H1 (cell line): ENCODE data around the gene APOBR. TPM values are rescaled to one million over a fixed set of nuclear protein-coding genes. Genes with fewer than 3 reads are reported as not detected.

Source experiments
- CTCF ChIA-PET: fragments of 300-600 bp; sonication (Branson Sonifier 250); formaldehyde crosslinking; loops from one replicate; lab custom pipeline; 2021; ENCODE audit not compliant: partially characterized antibody; lab: Charles Lee
- POLR2A ChIA-PET: fragments of 300-600 bp; sonication (Branson Sonifier 250); formaldehyde crosslinking; loops from one replicate; lab custom pipeline; 2021; ENCODE audit warnings: inconsistent platforms; ENCODE audit not compliant: partially characterized antibody; lab: Charles Lee
- DNase-seq, 2 experiments: peaks; one replicate each; pipeline versions ENCODE4 v3.0.0 to v3.0.0-alpha.2; 2010 to 2022; ENCODE audit warnings: low spot score in 2 of 2, low read depth in 1 of 2, mixed read lengths in 1 of 2
- FAIRE-seq: peaks from 2 replicates; lab custom pipeline; 2011; peaks lifted over from hg19 to GRCh38; lab: Jason Lieb, UNC
- H2AFZ ChIP-seq: 2 replicates; pipeline ENCODE4 v1.8.1; 2012; ENCODE audit warnings: low read length, inconsistent platforms
- H2AK5ac ChIP-seq: 2 replicates; pipeline ENCODE4 v1.6.1; 2013; ENCODE audit warnings: low read depth, low read length
- H2BK120ac ChIP-seq: replicated peaks from 2 replicates; pipeline ENCODE3; 2013; ENCODE audit warnings: low read depth, low read length, inconsistent platforms
- H2BK12ac ChIP-seq: 2 replicates; pipeline ENCODE4 v1.6.1; 2013; ENCODE audit warnings: low read depth, low read length
- H2BK15ac ChIP-seq: 2 replicates; pipeline ENCODE4 v1.6.1; 2013; ENCODE audit warnings: low read length
- H2BK20ac ChIP-seq: 2 replicates; pipeline ENCODE4 v1.6.1; 2013; ENCODE audit warnings: low read length
- H2BK5ac ChIP-seq: 2 replicates; pipeline ENCODE4 v1.6.1; 2013; ENCODE audit warnings: low read depth, low read length
- H3K14ac ChIP-seq: 2 replicates; pipeline ENCODE4 v1.6.1; 2013; ENCODE audit warnings: inconsistent platforms; ENCODE audit not compliant: insufficient read length
- H3K18ac ChIP-seq: 2 replicates; pipeline ENCODE4 v1.6.1; 2013; ENCODE audit warnings: low read length; ENCODE audit errors: extremely low read depth
- H3K23ac ChIP-seq: 2 replicates; pipeline ENCODE4 v1.6.1; 2013; ENCODE audit warnings: inconsistent platforms; ENCODE audit not compliant: insufficient read length
- H3K23me2 ChIP-seq: 2 replicates; pipeline ENCODE4 v1.6.1; 2013; ENCODE audit warnings: low read depth, low read length
- H3K27ac ChIP-seq: 2 replicates; pipeline ENCODE4 v1.6.1; 2011; ENCODE audit warnings: low read depth, low read length, inconsistent platforms
- H3K27me3 ChIP-seq, 4 experiments: replicated peaks in 1 of 4; 1 replicate in 1 of 4; 2 replicates in 3 of 4; pipeline versions ENCODE4 v1.6.1 to v1.8.1; 2011 to 2013; ENCODE audit warnings: low read length in 3 of 4, mild to moderate bottlenecking in 3 of 4, inconsistent platforms in 2 of 4, mixed read lengths in 2 of 4, moderate library complexity in 1 of 4; ENCODE audit not compliant: control insufficient read depth in 3 of 4, insufficient read depth in 3 of 4; ENCODE audit errors: extremely low read depth in 1 of 4
- H3K36me3 ChIP-seq, 4 experiments: 2 replicates each; pipeline versions ENCODE4 v1.6.1 to v1.8.1; 2011 to 2013; ENCODE audit warnings: mild to moderate bottlenecking in 4 of 4, low read length in 3 of 4, moderate library complexity in 2 of 4, control low read depth in 1 of 4, inconsistent platforms in 1 of 4; ENCODE audit not compliant: insufficient read depth in 4 of 4, control insufficient read depth in 2 of 4
- H3K4ac ChIP-seq: replicated peaks from 2 replicates; pipeline ENCODE3; 2013; ENCODE audit warnings: low read length, low read depth, mixed read lengths, inconsistent platforms; ENCODE audit not compliant: insufficient read length
- H3K4me1 ChIP-seq, 4 experiments: replicated peaks in 1 of 4; 1 replicate in 1 of 4; 2 replicates in 3 of 4; pipeline versions ENCODE4 v1.6.1 to v1.8.1; 2011 to 2013; ENCODE audit warnings: low read length in 3 of 4, inconsistent platforms in 2 of 4, mixed read lengths in 1 of 4; ENCODE audit not compliant: insufficient read depth in 4 of 4, control insufficient read depth in 3 of 4
- H3K4me2 ChIP-seq, 2 experiments: 2 replicates each; pipeline versions ENCODE4 v1.6.1 to v1.8.1; 2011 to 2013; ENCODE audit warnings: low read depth in 2 of 2, low read length in 2 of 2, control low read depth in 1 of 2, inconsistent platforms in 1 of 2, mild to moderate bottlenecking in 1 of 2; ENCODE audit not compliant: insufficient read depth in 1 of 2
- H3K4me3 ChIP-seq, 4 experiments: fragments of 200-600, 300-600 bp in 1 of 4; sonication (generic), shearing (Covaris generic), sonication (Bioruptor Twin) in 1 of 4; 2 replicates each; pipeline versions ENCODE4 v1.5.1 to v1.8.1; 2011 to 2016; ENCODE audit warnings: low read length in 4 of 4, low read depth in 3 of 4, control low read depth in 2 of 4, inconsistent platforms in 2 of 4, mild to moderate bottlenecking in 2 of 4, mixed read lengths in 1 of 4, moderate library complexity in 1 of 4; ENCODE audit not compliant: insufficient read depth in 2 of 4; ENCODE audit errors: extremely low read depth in 1 of 4
- H3K56ac ChIP-seq: replicated peaks from 2 replicates; pipeline ENCODE3; 2013; ENCODE audit warnings: low read depth, mild to moderate bottlenecking, mixed read lengths, low read length, inconsistent platforms; ENCODE audit not compliant: insufficient read length
- H3K79me1 ChIP-seq: 2 replicates; pipeline ENCODE4 v1.6.1; 2013; ENCODE audit warnings: low read depth, low read length, control low read depth
- H3K79me2 ChIP-seq, 2 experiments: 2 replicates each; pipeline versions ENCODE4 v1.6.1 to v1.8.1; 2012 to 2013; ENCODE audit warnings: low read length in 2 of 2, mild to moderate bottlenecking in 2 of 2, inconsistent platforms in 1 of 2; ENCODE audit not compliant: insufficient read depth in 2 of 2, control insufficient read depth in 1 of 2
- H3K9ac ChIP-seq, 4 experiments: replicated peaks in 1 of 4; 1 replicate in 1 of 4; 2 replicates in 3 of 4; pipeline versions ENCODE4 v1.6.1 to v1.8.1; 2011 to 2013; ENCODE audit warnings: low read depth in 3 of 4, low read length in 3 of 4, control low read depth in 2 of 4, mild to moderate bottlenecking in 2 of 4, moderate library complexity in 2 of 4, inconsistent platforms in 1 of 4; ENCODE audit errors: extremely low read depth in 1 of 4
- H3K9me3 ChIP-seq, 2 experiments: 2 replicates each; pipeline versions ENCODE4 v1.6.1 to v1.8.1; 2012 to 2013; ENCODE audit warnings: mild to moderate bottlenecking in 2 of 2, moderate library complexity in 2 of 2, control low read depth in 1 of 2, inconsistent platforms in 1 of 2, low read depth in 1 of 2, low read length in 1 of 2, mixed read lengths in 1 of 2; ENCODE audit not compliant: insufficient read depth in 2 of 2
- H4K20me1 ChIP-seq, 2 experiments: replicated peaks in 1 of 2; 2 replicates each; pipeline versions ENCODE3 to v1.8.1; 2011 to 2013; ENCODE audit warnings: inconsistent platforms in 2 of 2, low read length in 2 of 2, mild to moderate bottlenecking in 1 of 2; ENCODE audit not compliant: insufficient read depth in 2 of 2, control insufficient read depth in 1 of 2
- H4K5ac ChIP-seq: 2 replicates; pipeline ENCODE4 v1.6.1; 2013; ENCODE audit warnings: low read length, low read depth, mixed read lengths, inconsistent platforms; ENCODE audit not compliant: insufficient read length
- H4K8ac ChIP-seq: 2 replicates; pipeline ENCODE4 v1.8.0; 2013; ENCODE audit warnings: mild to moderate bottlenecking, moderate library complexity, low read length, inconsistent platforms; ENCODE audit not compliant: insufficient read depth; ENCODE audit errors: extremely low read depth
- H4K91ac ChIP-seq: replicated peaks from 2 replicates; pipeline ENCODE3; 2013; ENCODE audit warnings: low read length, mixed read lengths, inconsistent platforms; ENCODE audit not compliant: insufficient read length
- ATF2 ChIP-seq: IDR thresholded peaks from 2 replicates; pipeline ENCODE4 v1.6.1; 2012; ENCODE audit warnings: low read length, inconsistent platforms
- CBX5 ChIP-seq: fragments of 300-800, 300-1000 bp; sonication (generic); IDR thresholded peaks from 2 replicates; pipeline ENCODE4 v1.7.1; 2016; ENCODE audit warnings: antibody characterized with exemption, low read length, low read depth
- CHD1 ChIP-seq: IDR thresholded peaks from 2 replicates; pipeline ENCODE4 v1.6.1; 2012; ENCODE audit warnings: low read depth, low read length, improper control_type of control experiment
- E2F6 ChIP-seq: IDR thresholded peaks from 2 replicates; pipeline ENCODE4 v1.6.1; 2012; ENCODE audit warnings: inconsistent platforms
- EP300 ChIP-seq, 2 experiments: IDR thresholded peaks; 1 replicate in 1 of 2; 2 replicates in 1 of 2; pipeline ENCODE4 v1.6.1; 2011 to 2012; ENCODE audit warnings: low read depth in 2 of 2, low read length in 2 of 2, mild to moderate bottlenecking in 2 of 2, borderline replicate concordance in 1 of 2, inconsistent platforms in 1 of 2, moderate library complexity in 1 of 2
- JUND ChIP-seq: IDR thresholded peaks from 2 replicates; pipeline ENCODE4 v1.6.1; 2011; ENCODE audit warnings: mild to moderate bottlenecking, improper control_type of control experiment, low read length
- KDM5A ChIP-seq: fragments of 200-600 bp; IDR thresholded peaks from 2 replicates; pipeline ENCODE4 v1.7.1; 2012; ENCODE audit warnings: mild to moderate bottlenecking, low read length, inconsistent platforms, mixed read lengths
- RFX5 ChIP-seq: IDR thresholded peaks from 2 replicates; pipeline ENCODE4 v1.6.1; 2011; ENCODE audit warnings: low read depth, low read length, improper control_type of control experiment, borderline replicate concordance
- SP4 ChIP-seq: IDR thresholded peaks from 2 replicates; pipeline ENCODE4 v1.6.1; 2012; ENCODE audit warnings: low read length, inconsistent platforms
- TEAD4 ChIP-seq: IDR thresholded peaks from 2 replicates; pipeline ENCODE4 v1.6.1; 2012; ENCODE audit warnings: low read depth, low read length, inconsistent platforms, mixed read lengths
- WGBS, 2 experiments: shearing (Covaris generic) in 1 of 2; methylation state at CpG; one replicate each; pipeline versions ENCODE4 v1.1.6 to v1.1.7; 2013 to 2015; ENCODE audit warnings: low lambda C conversion rate in 2 of 2, mixed read lengths in 2 of 2, inconsistent platforms in 1 of 2, low coverage in 1 of 2, missing lambda C conversion rate in 1 of 2; ENCODE audit not compliant: insufficient replicate concordance in 2 of 2, insufficient coverage in 1 of 2, insufficient read length in 1 of 2; ENCODE audit errors: extremely low coverage in 1 of 2, missing lambda C conversion rate in 1 of 2; 5-methylcytosine and 5-hydroxymethylcytosine counted together
- polyA plus RNA-seq, 7 experiments: library from polyadenylated mRNA; depleted of rRNA in 3 of 7; stranded (reverse) in 5 of 7; unstranded in 2 of 7; fragments of >200 nt in 5 of 7; fragments of 200-250 nt in 2 of 7; gene quantifications; 1 replicate in 5 of 7; 2 replicates in 1 of 7; 4 replicates in 1 of 7; pipeline versions ENCODE4 v1.2.1 to v1.2.3, GENCODE V29; 2011 to 2013; ENCODE audit warnings: missing spikeins in 2 of 7, mixed read lengths in 2 of 7
- total RNA-seq: library from RNA; stranded (reverse); fragmentation: NEBNext Ultra II Directional; extraction: Animal tissue kit (Norgen Biotek cat#: 25700); gene quantifications from 2 replicates; pipeline ENCODE4 v1.2.1, GENCODE V29; 2021

Gene APOBR
- total and polyA plus RNA-seq, 2 of the 8 experiments (the other 6 are each of a cell fraction or from before 2014, with no cell fraction given): not detected

- H3K18ac ChIP-seq: no peak overlapping the region
- no peak overlapping the region for H3K14ac ChIP-seq
- no peak overlapping the region for H2BK15ac ChIP-seq
- H3K4me2 ChIP-seq: no peak overlapping the region
- H3K36me3 ChIP-seq: 0 out of 8 replicates have a peak, but pooled peaks cover 0 to 5% (median 0%) of the 10 kb centered on the region in 4 experiments
- no peak for FAIRE-seq
- no peaks in the 10 kb centered on the region for H3K23me2 ChIP-seq
- H3K27me3 ChIP-seq: no peaks in the 10 kb centered on the region
- no peak overlapping the region for H2BK5ac ChIP-seq
- CTCF ChIA-PET: interaction anchor here (0.6 kb wide), 1 partner anchor 481 kb away, joined by 3 read pairs; no protein-coding TSS in a partner anchor
- no peak overlapping the region for H3K4ac ChIP-seq
- no peak overlapping the region for H2AFZ ChIP-seq
- peaks cover 0 to 3% of the 10 kb centered on the region in 2 experiments for H4K20me1 ChIP-seq
- no peak overlapping the region for H4K91ac ChIP-seq
- H3K79me2 ChIP-seq: no peaks in the 10 kb centered on the region
- no peak overlapping the region for H2BK12ac ChIP-seq
- H2BK120ac ChIP-seq: no peak overlapping the region
- H3K27ac ChIP-seq: no peak overlapping the region
- H2AK5ac ChIP-seq: no peak overlapping the region
- H4K8ac ChIP-seq: no peak overlapping the region
- POLR2A ChIA-PET: no interaction called here
- no peak for DNase-seq
- no peaks in the 10 kb centered on the region for H3K4me1 ChIP-seq
- 92% methylated on average over 8 of the region's 8 CpGs; no CpG with 5 or more reads in 1 of the 2 experiments for WGBS, 2 experiments
- H3K56ac ChIP-seq: no peak overlapping the region
- H4K5ac ChIP-seq: no peak overlapping the region
- H3K23ac ChIP-seq: no peak overlapping the region
- H2BK20ac ChIP-seq: no peak overlapping the region
- H3K79me1 ChIP-seq: no peaks in the 10 kb centered on the region
- no peak overlapping the region for H3K9ac ChIP-seq
- H3K9me3 ChIP-seq: no peaks in the 10 kb centered on the region
- no peak overlapping the region for H3K4me3 ChIP-seq
- no peak for TF ChIP-seq EP300 (IDR thresholded peaks at IDR 0.05; ENCODE audit: borderline replicate concordance in 1 of 2, low read depth in 2 of 2, low read length in 2 of 2)
- TF ChIP-seq ATF2: no peak
- no peak for TF ChIP-seq E2F6
- no peak for TF ChIP-seq JUND
- no peak for TF ChIP-seq SP4
- no peak for TF ChIP-seq TEAD4
- TF ChIP-seq RFX5: no peak
- TF ChIP-seq CBX5: no peak
- no peak for TF ChIP-seq CHD1
- no peak for TF ChIP-seq KDM5A
Measured at GRCh38 chr16:28473714-28474265, 20.7 kb upstream of the APOBR start.
